Endodermal cell (in vitro differentiated cells): Measurements from ENCODE around the gene EIF4E2. TPM values are rescaled to one million over a fixed set of nuclear protein-coding genes. Genes with fewer than 3 reads are reported as not detected.

Experiments used
- DNase-seq: peaks from one replicate; pipeline ENCODE4 v3.0.0-alpha.2; 2017
- H3K27ac ChIP-seq: 2 replicates; pipeline ENCODE4 v1.5.1; 2013; ENCODE audit warnings: mild to moderate bottlenecking, low read depth, low read length, moderate library complexity
- H3K27me3 ChIP-seq: 2 replicates; pipeline ENCODE4 v1.6.1; 2013; ENCODE audit warnings: mild to moderate bottlenecking, low read length, moderate library complexity; ENCODE audit not compliant: insufficient read depth, control insufficient read depth, poor library complexity, severe bottlenecking
- H3K36me3 ChIP-seq: 2 replicates; pipeline ENCODE4 v1.7.0; 2013; ENCODE audit warnings: mild to moderate bottlenecking, low read length, moderate library complexity; ENCODE audit not compliant: control insufficient read depth, insufficient read depth
- H3K4me1 ChIP-seq: one replicate; pipeline ENCODE4 v1.7.0; 2013; ENCODE audit warnings: low read length; ENCODE audit not compliant: control insufficient read depth, insufficient read depth
- H3K4me3 ChIP-seq: 2 replicates; pipeline ENCODE4 v1.5.1; 2013; ENCODE audit warnings: mild to moderate bottlenecking, low read length, moderate library complexity
- H3K9ac ChIP-seq: 2 replicates; pipeline ENCODE4 v1.6.1; 2013; ENCODE audit warnings: mild to moderate bottlenecking, low read length, moderate library complexity; ENCODE audit not compliant: poor library complexity, severe bottlenecking; ENCODE audit errors: extremely low read depth
- H3K9me3 ChIP-seq: 2 replicates; pipeline ENCODE4 v1.6.1; 2013; ENCODE audit warnings: mild to moderate bottlenecking, low read length, moderate library complexity; ENCODE audit not compliant: control insufficient read depth
- H3K27ac Mint-ChIP-seq: 2 replicates; pipeline ENCODE4 v1.8.0; 2020; ENCODE audit warnings: mixed read lengths
- H3K27me3 Mint-ChIP-seq: 2 replicates; pipeline ENCODE4 v1.8.0; 2021; ENCODE audit warnings: mild to moderate bottlenecking, mixed read lengths; ENCODE audit not compliant: insufficient read depth
- H3K36me3 Mint-ChIP-seq: 2 replicates; pipeline ENCODE4 v1.8.0; 2020; ENCODE audit warnings: low read depth, mixed read lengths
- H3K4me1 Mint-ChIP-seq: 2 replicates; pipeline ENCODE4 v1.8.0; 2020; ENCODE audit warnings: mixed read lengths
- H3K4me3 Mint-ChIP-seq: 2 replicates; pipeline ENCODE4 v1.8.0; 2020; ENCODE audit warnings: mild to moderate bottlenecking, moderate library complexity, mixed read lengths
- H3K9me3 Mint-ChIP-seq: 2 replicates; pipeline ENCODE4 v1.8.0; 2020; ENCODE audit warnings: mild to moderate bottlenecking, mixed read lengths
- WGBS, 2 experiments: methylation state at CpG; one replicate each; pipeline versions ENCODE4 v1.1.5 to v1.1.7; 2013; ENCODE audit warnings: missing lambda C conversion rate in 2 of 2, mixed read lengths in 1 of 2; ENCODE audit not compliant: insufficient coverage in 1 of 2, insufficient read length in 1 of 2; 5-methylcytosine and 5-hydroxymethylcytosine counted together
- total RNA-seq, 2 donors: library from RNA; stranded (reverse); fragmentation: NEBNext Ultra II Directional in 1 of 2; extraction: Animal tissue kit (Norgen Biotek cat#: 25700) in 1 of 2; gene quantifications; 2 replicates in 1 of 2; 3 replicates in 1 of 2; pipeline ENCODE4 v1.2.1, GENCODE V29; 2021
- TF ChIP-seq, protein P1 (sequence below): fragments of 200-600 bp; sonication (generic); conservative IDR thresholded peaks from 2 replicates; pipeline ENCODE4 v1.5.0; 2021; ENCODE audit warnings: antibody characterized with exemption, mild to moderate bottlenecking

The EIF4E2 gene
- total RNA-seq, 2 donors from 2014 or later = 105 to 116 TPM

GRCh38 chr2:232586943-232587505, 36.5 kb downstream of the EIF4E2 start:
- H3K27me3 ChIP-seq = no peaks in the 10 kb centered on the region
- WGBS, 2 experiments = 85 to 93% methylated on average over 5 of the region's 5 CpGs
- peaks cover 6% of the 10 kb centered on the region for H3K36me3 ChIP-seq
- H3K27ac ChIP-seq = no peak overlapping the region
- Mint-ChIP-seq H3K4me1 (no peaks in the 10 kb centered on the region), H3K9me3 (no peaks in the 10 kb centered on the region), H3K4me3 (no peak overlapping the region), H3K27ac (no peak overlapping the region), H3K27me3 (no peaks in the 10 kb centered on the region), H3K36me3 (peaks cover 25% of the 10 kb centered on the region)
- DNase-seq = no peak
- H3K9ac ChIP-seq = no peak overlapping the region
- TF ChIP-seq, protein P1, sequence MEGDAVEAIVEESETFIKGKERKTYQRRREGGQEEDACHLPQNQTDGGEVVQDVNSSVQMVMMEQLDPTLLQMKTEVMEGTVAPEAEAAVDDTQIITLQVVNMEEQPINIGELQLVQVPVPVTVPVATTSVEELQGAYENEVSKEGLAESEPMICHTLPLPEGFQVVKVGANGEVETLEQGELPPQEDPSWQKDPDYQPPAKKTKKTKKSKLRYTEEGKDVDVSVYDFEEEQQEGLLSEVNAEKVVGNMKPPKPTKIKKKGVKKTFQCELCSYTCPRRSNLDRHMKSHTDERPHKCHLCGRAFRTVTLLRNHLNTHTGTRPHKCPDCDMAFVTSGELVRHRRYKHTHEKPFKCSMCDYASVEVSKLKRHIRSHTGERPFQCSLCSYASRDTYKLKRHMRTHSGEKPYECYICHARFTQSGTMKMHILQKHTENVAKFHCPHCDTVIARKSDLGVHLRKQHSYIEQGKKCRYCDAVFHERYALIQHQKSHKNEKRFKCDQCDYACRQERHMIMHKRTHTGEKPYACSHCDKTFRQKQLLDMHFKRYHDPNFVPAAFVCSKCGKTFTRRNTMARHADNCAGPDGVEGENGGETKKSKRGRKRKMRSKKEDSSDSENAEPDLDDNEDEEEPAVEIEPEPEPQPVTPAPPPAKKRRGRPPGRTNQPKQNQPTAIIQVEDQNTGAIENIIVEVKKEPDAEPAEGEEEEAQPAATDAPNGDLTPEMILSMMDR = no peak
- H3K4me3 ChIP-seq = no peak overlapping the region
- H3K4me1 ChIP-seq = no peaks in the 10 kb centered on the region
- no peaks in the 10 kb centered on the region for H3K9me3 ChIP-seq

DNA sequence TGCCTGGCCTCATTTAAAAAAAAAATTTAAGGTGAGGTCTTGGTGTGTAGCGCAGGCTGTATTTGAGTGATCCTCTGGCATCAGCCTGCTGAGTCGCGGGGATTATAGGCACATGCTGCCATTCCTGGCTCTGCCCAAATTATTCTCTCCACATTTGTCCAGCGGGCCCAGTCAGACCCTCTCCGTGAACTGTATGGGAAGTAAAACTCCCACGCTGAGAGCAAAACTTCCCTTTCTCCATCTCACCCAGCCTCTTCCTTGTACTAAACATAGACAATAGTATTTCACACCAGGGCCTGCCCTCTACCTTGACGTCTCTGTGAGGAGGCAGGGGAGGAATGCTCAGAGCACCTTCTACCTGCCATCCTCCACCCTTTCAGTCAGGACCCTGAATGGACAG, 37.0 kb downstream of the EIF4E2 start:
- Histone ChIP-seq H3K4me1 (no peaks in the 10 kb centered on the region), H3K36me3 (peaks cover 2% of the 10 kb centered on the region), H3K27me3 (no peaks in the 10 kb centered on the region), H3K27ac (no peak overlapping the region), H3K9me3 (no peaks in the 10 kb centered on the region), H3K9ac (no peak overlapping the region), H3K4me3 (no peak overlapping the region)
- H3K9me3 Mint-ChIP-seq = no peaks in the 10 kb centered on the region
- no peak overlapping the region for H3K27ac Mint-ChIP-seq
- H3K4me3 Mint-ChIP-seq = no peak overlapping the region
- TF ChIP-seq, protein P1 = no peak
- no peaks in the 10 kb centered on the region for H3K4me1 Mint-ChIP-seq
- no peaks in the 10 kb centered on the region for H3K27me3 Mint-ChIP-seq
- WGBS, 2 experiments = 85 to 93% methylated on average over 7 of the region's 7 CpGs
- no peak for DNase-seq
- peaks cover 22% of the 10 kb centered on the region for H3K36me3 Mint-ChIP-seq

GRCh38 chr2:232588031-232588430, 37.5 kb downstream of the EIF4E2 start:
- TF ChIP-seq, protein P1 = no peak
- Histone ChIP-seq H3K27me3 (no peaks in the 10 kb centered on the region), H3K4me1 (no peaks in the 10 kb centered on the region), H3K9ac (no peak overlapping the region), H3K4me3 (no peak overlapping the region), H3K36me3 (no peaks in the 10 kb centered on the region), H3K27ac (no peak overlapping the region), H3K9me3 (no peaks in the 10 kb centered on the region)
- Mint-ChIP-seq H3K27me3 (no peaks in the 10 kb centered on the region), H3K9me3 (no peaks in the 10 kb centered on the region), H3K4me3 (no peak overlapping the region), H3K27ac (no peak overlapping the region), H3K36me3 (peaks cover 16% of the 10 kb centered on the region), H3K4me1 (no peaks in the 10 kb centered on the region)
- no peak for DNase-seq
- WGBS, 2 experiments = 87 to 91% methylated on average over 3 to 8 of the region's 8 CpGs
